GM19351 (cell line): ENCODE measurements around the gene ESR1.
"Not testable (repeated sequence)": the region's sequence is repeated elsewhere in the genome, so short reads cannot be mapped to it uniquely, and the experiment has no call there.

Source experiments
- ATAC-seq: cut with Tn5 transposase; IDR thresholded peaks from one replicate; pipeline ENCODE4 v1.9.1; 2021; ENCODE audit warnings: mild to moderate bottlenecking, moderate library complexity; ENCODE audit not compliant: unreplicated experiment

ESR1 gene

DNA sequence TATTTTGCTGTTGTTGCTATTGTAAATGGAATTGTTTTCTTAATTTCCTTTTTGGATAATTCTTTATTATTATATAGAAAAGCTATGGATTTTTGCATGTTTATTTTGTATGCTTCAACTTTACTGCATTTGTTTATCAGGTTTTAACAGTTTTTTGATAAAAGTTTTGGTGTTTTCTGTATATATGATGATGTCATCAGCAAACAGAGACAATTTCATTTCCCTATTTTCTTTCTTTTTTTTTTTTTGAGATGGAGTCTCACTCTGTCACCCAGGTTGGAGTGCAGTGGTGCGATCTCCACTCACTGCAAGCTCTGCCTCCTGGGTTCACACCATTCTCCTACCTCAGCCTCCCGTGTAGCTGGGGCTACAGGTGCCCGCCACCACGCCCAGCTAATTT is 156.9 kb downstream of the ESR1 start:
- not testable (repeated sequence) for ATAC-seq

DNA sequence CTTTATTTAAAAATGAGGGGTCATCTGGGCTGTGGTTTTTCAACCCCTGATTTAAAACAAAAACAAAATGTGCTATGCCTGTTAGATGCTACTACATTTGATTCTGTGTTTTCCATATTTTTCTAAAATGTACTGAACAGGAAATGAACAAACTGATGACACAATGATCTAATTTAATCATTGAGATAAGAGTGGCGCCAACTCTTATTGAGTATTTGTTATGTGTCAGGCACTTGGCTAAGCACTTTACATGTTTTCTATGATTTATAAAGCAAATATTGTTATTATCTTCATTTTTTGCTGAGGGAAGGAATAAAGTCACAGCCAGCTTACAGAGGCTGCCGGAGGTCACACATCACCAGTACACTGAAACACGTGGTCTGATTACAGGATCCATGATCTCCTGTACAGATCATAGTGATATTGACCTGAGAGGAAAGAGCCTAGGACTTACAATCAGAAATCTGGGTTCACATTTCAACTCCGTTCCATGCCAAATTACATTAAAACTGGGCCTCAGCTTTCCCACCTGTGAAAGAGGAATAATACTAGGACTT is 166.7 kb downstream of the ESR1 start:
- no peak for ATAC-seq

DNA sequence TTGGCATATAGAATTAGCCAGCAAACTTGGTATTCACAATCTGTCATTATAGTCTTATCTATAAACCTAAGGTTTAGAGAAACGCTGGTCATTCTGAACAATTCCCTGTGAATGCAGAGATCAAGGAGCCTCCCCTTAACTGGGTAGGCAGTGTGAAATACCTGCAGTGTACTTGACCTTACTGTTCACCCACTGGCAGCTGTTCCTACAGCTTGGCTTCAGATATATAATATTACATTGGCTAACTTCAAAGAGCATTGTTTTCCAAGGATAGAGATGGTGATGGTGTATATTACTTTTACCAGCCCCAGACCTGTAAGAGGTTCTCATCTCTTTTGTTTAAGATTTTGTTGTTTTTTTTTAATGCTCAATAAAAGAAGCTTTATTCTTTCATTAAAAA is 168.3 kb downstream of the ESR1 start:
- ATAC-seq: no peak

DNA sequence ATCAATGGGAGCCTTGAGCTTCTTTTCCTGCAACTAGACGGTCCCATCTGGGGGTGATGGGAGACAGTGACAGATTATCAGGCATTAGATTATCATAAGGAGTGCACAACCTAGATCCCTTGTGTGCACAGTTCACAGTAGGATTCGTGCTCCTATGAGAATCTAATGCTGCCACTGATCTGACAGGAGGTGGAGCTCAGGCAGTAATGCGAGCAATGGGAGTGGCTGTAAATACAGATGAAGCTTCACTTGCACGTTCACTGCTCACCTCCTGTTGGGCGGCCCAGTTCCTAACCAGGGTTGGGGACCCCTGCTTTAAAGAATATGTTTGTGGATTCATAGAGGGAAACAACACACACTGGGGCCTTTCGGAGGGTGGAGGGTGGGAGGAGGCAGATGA is 180.7 kb downstream of the ESR1 start:
- ATAC-seq: not testable (repeated sequence)

DNA sequence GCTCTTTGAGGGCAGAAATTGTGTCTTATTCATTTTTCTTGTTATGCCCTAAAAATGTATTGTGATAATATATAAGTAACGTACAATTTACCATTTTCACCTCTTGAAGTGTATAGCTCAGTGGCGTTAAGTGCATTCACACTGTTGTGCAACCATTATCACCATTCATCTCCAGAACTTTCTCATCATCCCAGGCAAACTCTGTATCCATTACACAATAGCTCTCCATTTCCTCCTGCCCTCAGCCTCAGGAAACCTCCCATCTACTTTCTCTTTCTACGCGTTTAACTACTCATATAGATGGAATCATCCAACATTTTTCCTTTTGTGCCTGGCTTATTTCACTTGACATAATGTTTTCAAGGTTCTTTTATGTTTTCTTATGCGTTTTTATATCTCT is 184.6 kb downstream of the ESR1 start:
- no peak for ATAC-seq

DNA sequence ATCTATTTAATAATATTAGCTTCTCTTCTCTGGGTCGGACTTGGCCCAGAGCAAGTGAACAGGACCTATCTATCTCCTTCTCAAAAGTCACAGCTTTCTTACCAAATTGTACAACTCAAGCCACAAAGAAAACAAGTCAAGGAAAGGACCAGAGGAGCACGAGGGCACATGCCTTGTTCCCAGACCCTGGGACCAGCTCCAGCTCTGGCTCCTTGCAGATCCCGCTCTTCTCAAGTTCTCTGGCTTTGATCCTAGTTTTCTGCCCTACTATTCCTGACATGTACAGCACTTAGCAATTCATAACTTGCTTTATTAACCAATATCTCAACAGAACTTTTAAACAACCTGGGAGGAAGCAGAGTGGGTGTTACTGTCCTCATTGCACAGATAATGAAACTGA is 185.9 kb downstream of the ESR1 start:
- no peak for ATAC-seq

DNA sequence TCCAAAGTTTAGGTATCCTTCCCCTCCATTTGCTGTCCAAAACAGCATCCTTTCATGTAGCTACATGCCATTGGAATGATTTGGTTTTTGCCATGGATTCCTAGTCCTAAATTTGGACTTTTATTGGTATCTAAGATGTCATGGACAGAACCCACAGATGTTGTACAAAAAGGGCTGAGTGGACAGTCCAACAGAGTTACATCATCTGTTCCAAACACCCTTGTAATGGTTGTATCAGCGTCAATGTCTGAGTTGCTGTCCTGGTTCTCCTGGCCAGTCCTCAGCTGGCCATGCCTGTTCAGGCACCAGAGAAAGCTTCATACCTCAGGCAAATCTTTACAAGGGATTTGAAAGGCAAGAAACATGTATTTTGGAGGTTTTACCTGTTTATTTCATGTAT is 191.3 kb downstream of the ESR1 start:
- ATAC-seq: no peak

DNA sequence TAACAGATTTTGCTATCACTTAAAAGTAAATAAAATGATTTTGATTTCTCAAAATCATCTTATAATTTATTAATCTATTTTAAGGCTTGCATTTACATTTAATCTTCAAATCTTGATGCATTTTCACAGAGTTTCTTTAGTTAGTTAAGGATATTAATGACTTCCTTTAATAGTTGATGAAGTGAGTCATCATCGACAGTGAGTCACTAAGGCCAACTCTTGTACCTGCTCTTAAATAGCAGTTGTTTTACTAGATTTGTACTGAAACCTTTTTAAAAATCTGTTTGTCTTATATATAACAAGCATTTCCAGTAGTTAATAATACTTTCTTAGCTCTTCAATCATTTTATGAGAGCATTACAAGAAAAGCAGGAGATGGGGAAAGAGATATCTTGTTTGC is 191.7 kb downstream of the ESR1 start:
- no peak for ATAC-seq

DNA sequence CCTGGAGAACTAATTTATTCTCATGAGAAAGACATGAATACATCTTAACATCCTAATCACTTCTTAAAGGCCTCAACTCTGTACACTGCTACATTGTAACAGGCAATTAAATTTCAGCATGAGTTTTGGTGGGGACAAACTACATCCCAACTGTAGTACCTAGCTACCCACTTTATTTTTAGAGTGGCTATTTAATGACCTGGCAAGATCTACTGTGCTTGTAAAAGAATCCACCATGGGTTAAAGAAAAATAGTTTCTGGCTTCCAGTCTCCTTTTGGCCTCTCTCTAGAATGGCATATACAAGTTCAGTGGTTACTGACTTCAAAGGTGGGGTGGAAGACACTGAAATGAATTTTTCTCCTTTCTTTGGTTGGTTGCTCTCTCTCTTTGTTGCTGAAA is 193.9 kb downstream of the ESR1 start:
- no peak for ATAC-seq

DNA sequence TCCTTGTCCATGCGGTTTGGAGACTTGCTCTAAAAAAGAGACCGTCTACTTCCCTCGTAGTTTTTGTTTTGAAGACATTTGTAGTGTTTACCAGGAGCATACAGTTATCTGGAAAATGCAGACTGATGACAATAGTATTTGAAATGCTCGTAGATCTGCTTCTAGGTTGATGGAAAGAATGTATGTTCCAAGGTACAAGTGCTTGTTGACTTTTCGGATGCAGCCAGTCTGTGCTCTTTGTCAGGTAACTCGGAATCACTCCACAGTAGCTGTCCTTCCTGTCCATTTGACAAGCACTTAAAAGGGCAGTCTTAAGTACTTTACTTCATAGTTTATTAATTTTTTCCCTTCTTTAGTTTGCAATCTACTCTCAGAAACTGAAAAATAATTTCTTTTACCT is 194.8 kb downstream of the ESR1 start:
- ATAC-seq: no peak

DNA sequence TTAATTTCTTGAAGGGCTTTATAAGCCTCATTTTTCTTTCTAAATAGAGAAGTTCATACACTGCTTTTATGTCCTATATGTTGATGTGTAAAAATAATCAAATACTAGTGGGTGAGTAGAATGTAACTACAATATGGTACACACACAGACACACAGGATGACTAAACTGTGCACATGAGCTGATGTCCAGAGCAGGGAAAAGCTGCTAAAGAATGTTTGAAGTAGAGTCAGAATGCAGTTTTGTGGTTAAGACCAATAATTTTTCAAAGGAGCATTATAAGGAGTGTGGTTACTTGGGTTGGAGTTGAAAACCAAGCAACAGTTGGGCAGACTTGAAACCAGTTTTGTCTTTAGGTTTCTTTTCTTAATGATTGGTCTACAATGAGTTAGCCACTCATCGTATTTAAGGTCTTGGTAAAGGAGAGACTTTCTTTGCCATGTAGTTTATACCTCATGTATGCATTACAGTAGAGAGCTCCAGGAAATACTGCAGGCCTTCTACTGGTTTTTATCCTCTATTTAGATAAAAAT is 196.6 kb downstream of the ESR1 start:
- no peak for ATAC-seq

DNA sequence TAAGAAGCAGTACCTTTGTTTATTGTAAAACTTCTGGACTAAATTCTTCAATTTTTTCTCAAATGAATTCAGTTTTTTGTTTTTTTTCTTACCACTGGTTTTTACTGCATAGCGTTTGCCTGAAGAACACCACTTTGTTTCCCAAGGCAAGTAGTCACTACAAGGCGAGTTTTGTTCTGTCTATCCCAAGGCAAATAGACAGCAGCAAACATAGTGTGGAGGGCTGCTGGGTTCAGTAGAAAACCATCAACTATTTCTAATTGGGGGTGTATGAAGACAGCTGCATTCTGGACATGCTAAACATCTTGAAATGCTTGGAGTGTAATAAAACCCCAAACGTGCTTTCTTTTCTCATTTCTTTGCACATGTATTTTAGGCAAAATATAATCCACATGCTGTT is 197.4 kb downstream of the ESR1 start:
- no peak for ATAC-seq

DNA sequence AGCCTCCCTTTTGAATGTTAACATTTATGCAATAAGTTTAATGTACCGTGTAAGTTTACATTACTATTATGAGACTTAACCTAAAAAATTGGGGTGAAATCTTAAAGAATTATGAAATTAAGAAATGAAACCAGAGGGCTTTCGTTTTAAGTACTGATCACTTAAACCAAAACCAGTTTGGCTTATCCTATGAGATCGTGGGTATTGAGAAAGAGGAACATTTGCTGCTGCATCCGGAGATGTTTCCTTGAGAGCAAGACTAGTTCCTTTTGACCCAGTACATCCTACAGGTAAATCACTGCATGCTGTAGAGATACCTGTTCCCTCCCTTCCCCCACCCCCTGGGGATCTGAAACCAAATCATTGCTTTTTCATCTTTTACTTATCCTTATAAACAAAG is 201.3 kb downstream of the ESR1 start:
- no peak for ATAC-seq

DNA sequence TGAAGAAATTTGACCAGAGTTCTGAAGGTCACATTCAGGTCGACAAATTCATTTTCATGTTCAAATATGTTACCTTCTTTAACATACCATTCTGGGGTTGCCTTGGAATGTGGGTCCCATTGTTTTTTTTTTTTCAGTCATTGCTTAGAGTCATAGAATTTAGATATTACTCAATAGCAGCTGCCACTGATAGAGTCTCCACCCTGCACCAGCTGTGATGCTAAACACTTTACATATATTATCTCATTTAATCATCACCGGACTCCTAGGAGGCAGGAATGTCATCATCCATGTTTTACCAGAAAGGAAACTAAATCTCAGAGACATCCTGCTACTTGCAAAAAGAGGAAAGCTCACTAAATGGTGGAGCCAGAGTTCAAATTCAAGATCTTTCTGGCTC is 204.7 kb downstream of the ESR1 start:
- no peak for ATAC-seq

DNA sequence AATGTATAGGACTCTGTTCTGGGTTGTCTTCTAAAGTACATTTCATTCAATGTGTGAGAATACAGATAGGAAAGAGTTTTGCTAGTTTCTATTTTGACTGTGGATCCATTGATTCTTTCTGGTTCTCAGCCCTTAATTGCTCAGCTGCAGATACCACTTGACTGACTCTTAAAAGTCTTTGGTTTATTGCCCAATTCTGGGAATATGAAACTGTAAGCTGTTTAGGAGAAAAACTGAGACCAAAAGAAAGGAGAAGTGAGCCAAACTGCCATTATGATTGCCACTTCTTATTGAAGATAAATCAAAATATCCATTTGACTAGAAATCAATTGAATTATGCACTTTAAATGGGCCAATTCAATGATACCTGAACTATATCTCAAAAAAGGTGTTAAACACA is 211.4 kb downstream of the ESR1 start:
- ATAC-seq: no peak

DNA sequence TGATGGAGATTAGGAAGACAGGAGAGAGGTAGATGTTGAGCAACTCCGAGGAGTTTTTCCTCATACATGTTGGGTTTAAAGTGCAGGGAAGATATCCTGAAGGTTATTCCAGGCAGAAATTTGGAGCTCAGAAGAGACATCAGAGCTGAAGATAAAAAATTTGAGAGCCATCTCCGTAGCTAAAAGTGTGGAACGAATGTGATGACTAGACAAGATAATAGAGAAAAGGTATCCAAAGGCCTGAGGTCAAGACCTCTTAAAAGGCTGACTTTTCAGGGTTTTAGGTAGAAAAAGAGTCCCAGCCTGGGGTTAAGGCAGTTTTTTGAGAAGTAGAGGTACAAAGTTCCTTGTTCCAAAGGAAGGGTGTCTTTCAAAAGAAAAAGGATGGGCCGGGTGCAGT is 214.8 kb downstream of the ESR1 start:
- ATAC-seq: no peak

DNA sequence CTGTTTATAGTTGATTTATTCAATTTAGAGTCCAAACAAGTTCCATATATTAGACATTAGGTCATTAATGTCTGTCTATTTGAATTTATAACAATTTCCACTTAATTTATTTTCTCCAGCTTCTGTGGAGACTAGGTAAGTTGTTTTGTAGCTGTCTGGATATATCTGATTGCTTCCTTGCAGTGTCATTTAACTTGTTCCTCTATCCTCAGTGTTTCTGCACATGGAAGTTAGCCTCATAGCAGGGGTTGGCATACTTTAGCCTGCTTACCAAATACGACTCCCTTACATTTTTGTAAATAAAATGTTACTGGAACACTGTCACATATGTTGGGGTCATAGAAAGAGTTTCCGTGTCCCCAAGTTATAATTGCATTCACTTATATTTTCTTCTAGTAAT is 216.1 kb downstream of the ESR1 start:
- no peak for ATAC-seq

DNA sequence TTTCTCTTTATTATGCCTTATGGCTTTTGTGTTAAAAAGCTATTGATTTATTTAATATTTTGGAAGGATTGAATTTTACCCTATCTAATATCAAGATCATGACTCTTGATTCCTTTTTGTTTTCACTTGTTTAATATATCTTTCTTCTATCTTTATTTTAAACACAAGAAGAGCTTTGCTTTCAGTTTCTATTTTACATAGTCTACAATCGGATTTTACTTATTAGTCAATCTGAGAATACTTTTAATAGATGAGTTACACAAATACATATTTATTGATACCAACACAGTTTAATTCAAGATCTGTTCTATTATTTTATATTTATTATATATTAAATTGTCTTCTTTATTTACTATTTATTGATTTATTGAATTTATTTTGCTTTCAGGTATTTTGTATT is 218.8 kb downstream of the ESR1 start:
- ATAC-seq: peak; percentile 84

DNA sequence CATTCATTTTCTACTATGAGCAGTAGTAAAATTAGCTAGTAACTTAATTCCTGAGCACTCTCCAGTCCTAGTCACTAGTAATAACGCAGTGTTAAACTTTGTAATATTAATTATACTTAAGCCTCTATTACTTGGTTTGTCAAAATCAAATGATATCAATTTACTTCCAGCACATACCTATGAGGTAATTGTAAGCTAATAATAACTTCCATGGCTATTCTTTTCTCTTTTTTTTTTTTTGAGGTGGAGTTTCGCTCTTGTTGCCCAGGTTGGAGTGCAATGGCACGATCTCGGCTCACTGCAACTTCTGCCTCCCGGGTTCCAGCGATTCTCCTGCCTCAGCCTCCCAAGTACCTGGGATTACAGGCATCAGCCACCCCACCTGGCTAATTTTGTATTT is 219.3 kb downstream of the ESR1 start:
- ATAC-seq: not testable (repeated sequence)

DNA sequence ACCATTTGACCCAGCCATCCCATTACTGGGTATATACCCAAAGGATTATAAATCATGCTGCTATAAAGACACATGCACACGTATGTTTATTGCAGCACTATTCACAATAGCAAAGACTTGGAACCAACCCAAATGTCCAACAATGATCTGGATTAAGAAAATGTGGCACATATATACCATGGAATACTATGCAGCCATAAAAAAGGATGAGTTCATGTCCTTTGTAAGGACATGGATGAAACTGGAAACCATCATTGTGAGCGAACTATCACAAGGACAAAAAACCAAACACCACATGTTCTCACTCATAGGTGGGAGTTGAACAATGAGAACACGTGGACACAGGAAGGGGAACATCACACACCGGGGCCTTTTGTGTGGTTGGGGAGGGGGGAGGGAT is 226.3 kb downstream of the ESR1 start:
- ATAC-seq: not testable (repeated sequence)

DNA sequence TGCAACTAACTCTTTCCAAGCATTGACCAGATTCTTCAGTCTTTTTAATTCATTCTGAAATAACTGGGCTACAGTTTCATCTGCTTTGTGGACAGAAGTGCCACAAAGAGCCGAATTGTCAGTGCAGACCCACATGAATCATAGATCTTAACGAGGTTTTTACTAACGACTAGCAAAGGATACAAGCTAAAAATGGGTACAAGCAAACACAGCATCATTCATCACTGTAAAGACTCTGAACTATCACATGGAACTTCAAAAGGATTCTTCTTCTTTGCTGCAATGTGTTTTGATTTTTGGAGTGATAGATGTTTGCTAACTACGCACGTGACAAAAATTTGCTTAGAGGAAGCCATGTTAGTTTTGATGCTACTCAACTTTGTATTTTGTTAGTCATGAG is 227.1 kb downstream of the ESR1 start:
- ATAC-seq: no peak

DNA sequence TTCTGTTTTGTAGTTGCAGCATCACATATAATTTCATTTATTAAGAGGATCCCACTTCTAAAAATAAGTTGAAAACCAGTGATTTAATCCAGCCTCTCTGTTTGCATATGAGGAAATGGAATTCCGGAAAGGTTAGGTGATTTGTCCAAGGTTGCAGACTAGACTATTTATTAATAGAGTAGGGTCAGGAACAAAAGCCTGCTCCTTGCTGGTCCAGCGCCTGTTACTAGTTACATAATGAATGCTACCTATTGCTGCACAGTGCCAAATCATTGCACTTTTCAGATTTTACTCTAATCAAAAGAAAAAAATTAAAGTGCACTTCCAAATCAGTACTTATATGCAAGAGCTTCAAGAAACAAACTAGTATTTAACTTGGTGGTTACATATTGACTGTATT is 238.6 kb downstream of the ESR1 start:
- no peak for ATAC-seq

DNA sequence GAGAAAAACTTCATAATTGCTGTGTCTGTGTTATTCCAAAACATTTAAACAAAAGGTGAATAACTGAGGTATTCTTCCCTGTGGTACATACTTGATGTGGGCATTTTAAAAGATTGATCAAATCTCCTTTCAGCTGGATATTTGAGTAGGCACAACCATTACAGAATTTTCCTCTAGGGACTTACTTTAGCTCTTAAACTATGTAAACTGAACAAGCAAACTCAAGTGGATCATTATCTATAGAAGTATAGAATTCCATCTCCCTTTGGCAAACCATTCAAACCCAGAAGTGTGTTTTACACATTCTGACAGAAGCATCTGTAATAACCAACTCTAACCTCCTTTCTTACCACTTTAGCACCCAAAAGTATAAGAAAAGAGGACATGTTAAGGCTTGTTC is 241.4 kb downstream of the ESR1 start:
- no peak for ATAC-seq

DNA sequence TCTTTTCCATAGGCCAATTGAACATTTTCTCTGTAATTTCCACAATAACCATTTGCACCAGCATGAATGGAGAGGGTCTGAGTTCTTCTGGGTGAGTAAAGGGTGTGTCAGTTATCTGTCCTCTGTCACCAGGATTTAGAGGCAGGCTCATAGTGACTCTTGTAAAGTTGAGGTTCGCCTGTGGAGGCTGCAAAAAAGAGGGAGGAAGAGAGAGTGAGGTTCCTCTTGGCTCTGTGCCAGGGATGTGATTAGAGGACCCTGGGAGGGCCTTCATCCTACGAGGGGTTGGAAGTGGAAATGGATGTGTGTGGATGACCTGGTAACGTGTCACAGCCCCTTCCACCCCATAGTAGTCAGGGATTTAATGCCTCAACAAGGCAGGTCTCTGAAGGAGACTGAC is 242.0 kb downstream of the ESR1 start:
- no peak for ATAC-seq
